Measurements from ENCODE around the gene KRT71.

The KRT71 gene

GRCh38 chr12:52575948-52576347 is 23.0 kb upstream of the KRT71 start:
- Histone ChIP-seq H3K9me3 (ENCODE audit: insufficient read depth, low read depth, low read length) (no peaks in the 10 kb centered on the region), H2AFZ (ENCODE audit: low read length) (no peak overlapping the region), H3K4me2 (ENCODE audit: low read depth, low read length, poor library complexity, severe bottlenecking) (no peak overlapping the region), H3K4me1 (ENCODE audit: insufficient read depth, low read length, poor library complexity, severe bottlenecking) (peaks cover 18% of the 10 kb centered on the region), H3K36me3 (ENCODE audit: insufficient read depth, low read length) (no peaks in the 10 kb centered on the region), H3K79me2 (ENCODE audit: insufficient read depth, low read length) (no peaks in the 10 kb centered on the region), H3K27me3 (ENCODE audit: insufficient read depth, low read length, poor library complexity, severe bottlenecking) (no peaks in the 10 kb centered on the region), H3K4me3 (ENCODE audit: low read length, poor library complexity, severe bottlenecking) (no peak overlapping the region), H3K9me2 (replicated peaks; ENCODE audit: low read depth, low read length) (no peaks in the 10 kb centered on the region), H3F3A (ENCODE audit: low read depth) (no peaks in the 10 kb centered on the region), H3K9ac (ENCODE audit: low read depth, low read length, poor library complexity, severe bottlenecking) (no peak overlapping the region), H4K20me1 (ENCODE audit: insufficient read depth, low read length, poor library complexity, severe bottlenecking) (no peaks in the 10 kb centered on the region)
- TF ChIP-seq EZH2phosphoT487 (IDR thresholded peaks at IDR 0.05; ENCODE audit: borderline replicate concordance) (no peak), CTCF (conservative IDR thresholded peaks at IDR 0.05; ENCODE audit: low read length) (no peak)

DNA sequence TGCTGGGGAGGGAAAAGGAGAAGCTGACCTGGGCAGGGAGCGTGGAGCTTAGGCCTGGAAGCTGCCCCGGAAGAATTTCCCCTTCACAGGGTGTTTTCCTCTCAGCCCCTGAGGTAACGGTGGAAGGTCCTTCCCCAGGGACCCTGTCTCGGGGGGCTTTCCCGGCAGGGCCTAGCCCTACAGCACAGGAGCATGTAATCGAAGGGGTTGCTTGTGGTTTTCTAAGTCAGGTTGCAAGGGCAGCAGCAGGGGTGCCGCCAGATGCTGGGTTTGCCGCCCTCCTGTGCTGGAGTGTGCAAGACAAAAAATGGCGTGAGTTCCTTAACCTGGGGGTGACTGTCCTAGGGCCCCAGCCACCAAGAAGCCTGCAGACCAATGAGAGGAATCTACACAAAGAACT is 22.3 kb upstream of the KRT71 start:
- H3K9ac ChIP-seq (ENCODE audit: low read depth, low read length, poor library complexity, severe bottlenecking) = no peak overlapping the region
- no peak overlapping the region for H3K4me2 ChIP-seq (ENCODE audit: low read depth, low read length, poor library complexity, severe bottlenecking)
- H3K4me1 ChIP-seq (ENCODE audit: insufficient read depth, low read length, poor library complexity, severe bottlenecking) = peaks cover 11% of the 10 kb centered on the region
- H3K79me2 ChIP-seq (ENCODE audit: insufficient read depth, low read length) = no peaks in the 10 kb centered on the region
- no peaks in the 10 kb centered on the region for H3K36me3 ChIP-seq (ENCODE audit: insufficient read depth, low read length)
- H3K27me3 ChIP-seq (ENCODE audit: insufficient read depth, low read length, poor library complexity, severe bottlenecking) = no peaks in the 10 kb centered on the region
- no peak for TF ChIP-seq EZH2phosphoT487 (IDR thresholded peaks at IDR 0.05; ENCODE audit: borderline replicate concordance)
- H2AFZ ChIP-seq (ENCODE audit: low read length) = no peak overlapping the region
- H4K20me1 ChIP-seq (ENCODE audit: insufficient read depth, low read length, poor library complexity, severe bottlenecking) = no peaks in the 10 kb centered on the region
- no peaks in the 10 kb centered on the region for H3K9me3 ChIP-seq (ENCODE audit: insufficient read depth, low read depth, low read length)
- H3K9me2 ChIP-seq (replicated peaks; ENCODE audit: low read depth, low read length) = no peaks in the 10 kb centered on the region
- no peak overlapping the region for H3K4me3 ChIP-seq (ENCODE audit: low read length, poor library complexity, severe bottlenecking)
- no peaks in the 10 kb centered on the region for H3F3A ChIP-seq (ENCODE audit: low read depth)

DNA sequence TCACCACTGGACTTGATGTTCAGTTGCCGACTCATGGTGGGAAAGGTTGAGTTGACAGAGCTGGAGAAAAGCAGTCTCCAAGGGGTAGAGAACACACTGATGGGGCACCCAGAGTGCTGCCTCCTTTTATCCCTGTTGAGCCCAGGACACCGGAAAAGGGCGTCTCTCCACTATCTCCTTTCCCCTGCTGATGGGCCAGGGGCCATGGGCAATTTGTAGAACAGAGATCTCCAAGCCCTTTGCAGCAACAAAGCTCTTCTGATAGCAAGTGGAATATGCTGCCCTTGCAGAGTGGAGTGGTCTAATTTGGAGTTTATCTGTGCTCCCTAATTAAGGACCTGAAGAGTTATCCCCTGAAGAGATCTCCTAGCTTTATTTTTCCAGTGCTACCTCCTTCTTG is 20.8 kb upstream of the KRT71 start, which contains the start of gene KRT74:
KRT74 (minus strand) TSS at position 101 of the 400 bp plus-strand sequence; CDS start at position 35, 66 bp downstream.
- 0 out of 2 replicates have a peak within 1 kb of the TSS, but pooled peaks have one; percentile 34 for H2AFZ ChIP-seq (ENCODE audit: low read length)
- TF ChIP-seq EZH2phosphoT487 (IDR thresholded peaks at IDR 0.05; ENCODE audit: borderline replicate concordance) (no peak), CTCF (conservative IDR thresholded peaks at IDR 0.05; ENCODE audit: low read length) (no peak)
- H3K4me3 ChIP-seq (ENCODE audit: low read length, poor library complexity, severe bottlenecking) = no peak within 1 kb of the TSS
- no peaks in the 10 kb centered on the region for H3K9me2 ChIP-seq (replicated peaks; ENCODE audit: low read depth, low read length)
- H3K79me2 ChIP-seq (ENCODE audit: insufficient read depth, low read length) = no peaks in the 10 kb centered on the region
- H3K36me3 ChIP-seq (ENCODE audit: insufficient read depth, low read length) = no peaks in the 10 kb centered on the region
- H3K9me3 ChIP-seq (ENCODE audit: insufficient read depth, low read depth, low read length) = no peaks in the 10 kb centered on the region
- H3F3A ChIP-seq (ENCODE audit: low read depth) = no peaks in the 10 kb centered on the region
- no peaks in the 10 kb centered on the region for H3K27me3 ChIP-seq (ENCODE audit: insufficient read depth, low read length, poor library complexity, severe bottlenecking)
- H3K4me2 ChIP-seq (ENCODE audit: low read depth, low read length, poor library complexity, severe bottlenecking) = no peak within 1 kb of the TSS
- H3K9ac ChIP-seq (ENCODE audit: low read depth, low read length, poor library complexity, severe bottlenecking) = no peak within 1 kb of the TSS
- peaks cover 9% of the 10 kb centered on the region for H3K4me1 ChIP-seq (ENCODE audit: insufficient read depth, low read length, poor library complexity, severe bottlenecking)
- no peaks in the 10 kb centered on the region for H4K20me1 ChIP-seq (ENCODE audit: insufficient read depth, low read length, poor library complexity, severe bottlenecking)

DNA sequence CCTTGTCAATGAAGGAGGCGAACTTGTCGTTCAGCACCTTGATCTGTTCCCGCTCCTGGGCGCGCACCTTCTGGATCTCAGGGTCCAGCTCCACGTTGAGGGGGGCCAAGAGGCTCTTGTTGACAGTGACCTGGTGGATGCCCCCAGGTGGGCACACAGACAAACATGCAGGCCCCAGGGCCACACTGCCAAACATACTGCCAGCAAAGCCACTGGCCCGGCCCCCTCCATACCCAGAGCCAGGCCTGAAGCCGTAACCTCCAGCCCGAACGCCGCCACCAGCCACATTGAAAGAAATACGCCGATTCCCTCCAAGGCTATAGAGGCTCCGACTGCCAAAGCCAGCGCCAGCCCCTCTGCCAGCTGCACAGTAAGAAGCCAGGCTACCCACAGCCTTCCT is 20.4 kb upstream of the KRT71 start:
- Histone ChIP-seq H3K4me3 (ENCODE audit: low read length, poor library complexity, severe bottlenecking) (no peak overlapping the region), H3K27me3 (ENCODE audit: insufficient read depth, low read length, poor library complexity, severe bottlenecking) (no peaks in the 10 kb centered on the region), H3K9ac (ENCODE audit: low read depth, low read length, poor library complexity, severe bottlenecking) (no peak overlapping the region), H3K79me2 (ENCODE audit: insufficient read depth, low read length) (no peaks in the 10 kb centered on the region), H3F3A (ENCODE audit: low read depth) (no peaks in the 10 kb centered on the region), H3K4me1 (ENCODE audit: insufficient read depth, low read length, poor library complexity, severe bottlenecking) (peaks cover 9% of the 10 kb centered on the region), H3K9me3 (ENCODE audit: insufficient read depth, low read depth, low read length) (no peaks in the 10 kb centered on the region), H3K4me2 (ENCODE audit: low read depth, low read length, poor library complexity, severe bottlenecking) (no peak overlapping the region), H2AFZ (ENCODE audit: low read length) (0 out of 2 replicates have a peak overlapping the region, but pooled peaks have one; percentile 34), H4K20me1 (ENCODE audit: insufficient read depth, low read length, poor library complexity, severe bottlenecking) (no peaks in the 10 kb centered on the region), H3K36me3 (ENCODE audit: insufficient read depth, low read length) (no peaks in the 10 kb centered on the region), H3K9me2 (replicated peaks; ENCODE audit: low read depth, low read length) (no peaks in the 10 kb centered on the region)
- no peak for TF ChIP-seq CTCF (conservative IDR thresholded peaks at IDR 0.05; ENCODE audit: low read length)
- no peak for TF ChIP-seq EZH2phosphoT487 (IDR thresholded peaks at IDR 0.05; ENCODE audit: borderline replicate concordance)

Measured in Loucy (cell line).